ENCODE measurements around the gene ZNF610.

DNA sequence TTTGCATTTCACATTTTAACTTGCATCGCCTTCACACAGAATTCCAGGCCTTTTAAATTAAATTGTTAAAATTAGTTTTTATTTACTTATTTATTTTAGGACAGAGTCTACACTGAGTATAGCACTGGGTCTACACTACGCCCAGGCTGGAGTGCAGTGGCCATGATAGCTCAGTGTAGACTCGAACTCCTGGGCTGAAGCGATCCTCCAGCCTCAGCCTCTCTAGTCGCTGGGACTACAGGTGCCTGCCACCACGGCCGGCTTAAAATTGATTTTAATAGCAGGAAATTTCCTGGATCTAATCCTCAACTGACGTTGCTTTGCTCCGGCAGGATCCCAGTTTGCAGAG is 301 bp upstream of the ZNF610 start:
- TF ChIP-seq, protein P1, sequence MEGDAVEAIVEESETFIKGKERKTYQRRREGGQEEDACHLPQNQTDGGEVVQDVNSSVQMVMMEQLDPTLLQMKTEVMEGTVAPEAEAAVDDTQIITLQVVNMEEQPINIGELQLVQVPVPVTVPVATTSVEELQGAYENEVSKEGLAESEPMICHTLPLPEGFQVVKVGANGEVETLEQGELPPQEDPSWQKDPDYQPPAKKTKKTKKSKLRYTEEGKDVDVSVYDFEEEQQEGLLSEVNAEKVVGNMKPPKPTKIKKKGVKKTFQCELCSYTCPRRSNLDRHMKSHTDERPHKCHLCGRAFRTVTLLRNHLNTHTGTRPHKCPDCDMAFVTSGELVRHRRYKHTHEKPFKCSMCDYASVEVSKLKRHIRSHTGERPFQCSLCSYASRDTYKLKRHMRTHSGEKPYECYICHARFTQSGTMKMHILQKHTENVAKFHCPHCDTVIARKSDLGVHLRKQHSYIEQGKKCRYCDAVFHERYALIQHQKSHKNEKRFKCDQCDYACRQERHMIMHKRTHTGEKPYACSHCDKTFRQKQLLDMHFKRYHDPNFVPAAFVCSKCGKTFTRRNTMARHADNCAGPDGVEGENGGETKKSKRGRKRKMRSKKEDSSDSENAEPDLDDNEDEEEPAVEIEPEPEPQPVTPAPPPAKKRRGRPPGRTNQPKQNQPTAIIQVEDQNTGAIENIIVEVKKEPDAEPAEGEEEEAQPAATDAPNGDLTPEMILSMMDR (conservative IDR thresholded peaks at IDR 0.05 in 1 of 2, IDR thresholded peaks at IDR 0.05 in 1 of 2; ENCODE audit: low read depth in 1 of 2, low read length in 2 of 2): no peak
- no peak for TF ChIP-seq EZH2 (IDR thresholded peaks at IDR 0.05; ENCODE audit: low read length, missing control alignments)
